GM18519 (cell line): ENCODE data around the gene MAGI1.
"Not testable (repeated sequence)": the region's sequence is repeated elsewhere in the genome, so short reads cannot be mapped to it uniquely, and the experiment has no call there.

Source experiments
- ATAC-seq: cut with Tn5 transposase; IDR thresholded peaks from one replicate; pipeline ENCODE4 v1.9.1; 2021; ENCODE audit warnings: mild to moderate bottlenecking, moderate library complexity; ENCODE audit not compliant: unreplicated experiment, low FRiP score

MAGI1 gene

DNA sequence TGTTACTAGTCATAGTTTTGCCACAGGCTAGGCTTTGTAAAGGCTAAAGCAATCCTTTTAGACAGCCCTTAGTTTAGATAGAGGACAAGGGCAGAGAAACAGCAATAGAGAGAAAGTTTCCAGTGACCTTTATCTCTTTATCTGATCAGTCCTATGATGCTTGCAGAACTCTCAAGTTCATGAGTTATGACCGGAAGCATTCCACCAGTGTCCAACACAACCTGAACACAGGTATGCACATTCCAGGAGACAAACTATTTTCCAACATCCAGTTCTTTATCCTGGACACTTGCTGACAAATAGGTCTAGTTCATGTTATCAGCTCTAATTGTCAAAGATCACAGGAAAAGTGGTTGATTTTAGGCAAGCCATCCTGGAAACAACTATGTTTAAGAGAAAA, 422.2 kb downstream of the MAGI1 start:
- no peak for ATAC-seq

DNA sequence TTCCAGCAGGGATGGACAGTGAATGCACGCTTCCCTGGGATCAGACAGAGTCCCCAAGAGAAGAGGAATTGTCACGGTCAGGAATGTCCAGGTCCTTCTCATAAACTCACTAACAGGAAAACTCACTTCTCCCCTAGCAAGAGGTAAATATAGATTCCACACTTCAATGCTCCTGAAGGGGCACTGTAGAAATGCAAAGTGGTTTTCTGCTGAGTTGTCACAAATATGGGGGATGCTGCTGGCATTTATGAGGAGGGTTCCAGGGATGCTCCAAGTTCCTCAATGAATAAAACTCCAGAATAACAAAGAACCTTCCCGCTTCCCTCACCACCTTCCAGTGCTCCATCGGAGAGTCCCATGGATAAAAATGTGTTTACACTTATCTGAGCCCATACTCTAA, 423.4 kb downstream of the MAGI1 start:
- ATAC-seq = no peak

DNA sequence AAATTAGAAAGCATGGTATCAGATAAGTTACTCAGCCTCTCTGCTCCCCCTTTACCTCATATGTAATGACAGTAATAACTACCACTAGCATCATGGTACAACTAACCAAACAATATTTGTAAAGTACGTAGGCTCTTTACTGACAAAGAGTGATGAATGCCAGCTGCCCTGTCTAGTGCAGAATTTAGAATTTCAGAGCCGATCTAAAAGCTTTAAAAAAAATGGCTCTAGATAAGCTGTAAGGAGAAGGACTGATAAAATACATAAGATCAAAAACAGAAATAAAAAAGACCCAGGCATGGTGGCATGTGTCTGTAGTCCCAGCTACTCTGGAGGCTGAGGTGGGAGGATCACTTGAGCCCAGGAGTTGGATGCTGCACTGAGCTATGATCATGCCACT, 424.1 kb downstream of the MAGI1 start:
- no peak for ATAC-seq

DNA sequence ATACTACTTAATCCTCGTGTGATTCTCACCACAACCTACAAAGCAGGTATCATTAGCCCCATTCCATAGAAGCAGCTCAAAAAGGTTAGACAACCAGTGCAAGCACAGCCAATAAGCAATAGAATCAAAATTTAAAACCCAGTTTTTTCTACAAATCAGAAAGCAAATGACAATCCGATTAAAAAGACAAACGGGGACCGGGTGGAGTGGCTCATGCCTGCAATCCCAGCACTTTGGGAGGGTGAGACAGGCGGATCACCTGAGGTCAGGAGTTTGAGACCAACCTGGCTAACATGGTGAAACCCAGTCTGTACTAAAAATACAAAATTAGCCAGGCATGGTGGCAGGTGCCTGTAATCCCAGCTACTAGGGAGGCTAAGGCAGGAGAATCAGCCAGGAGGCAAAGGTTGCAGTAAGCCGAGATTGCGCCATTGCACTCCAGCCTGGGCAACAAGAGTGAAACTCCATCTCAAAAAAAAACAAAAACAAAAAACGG, 430.7 kb downstream of the MAGI1 start:
- not testable (repeated sequence) for ATAC-seq

DNA sequence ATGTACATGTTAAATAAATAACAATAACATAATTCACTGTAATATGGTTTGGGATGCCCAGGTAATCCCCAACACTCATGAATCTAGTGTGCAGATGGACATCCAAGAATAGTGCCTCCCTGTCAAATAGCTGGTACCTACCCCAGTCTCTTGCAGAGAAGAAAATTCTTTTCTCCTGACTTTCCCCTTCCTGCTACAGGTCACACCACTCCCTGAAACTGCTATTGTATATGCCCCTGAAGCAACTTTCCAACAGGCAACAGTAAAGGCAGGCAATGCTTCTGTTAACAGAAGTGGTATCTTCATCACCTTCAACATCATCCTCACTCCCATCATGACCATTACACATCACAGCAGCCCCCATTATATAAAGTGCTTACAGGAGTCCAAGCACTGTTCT, 431.6 kb downstream of the MAGI1 start:
- no peak for ATAC-seq

DNA sequence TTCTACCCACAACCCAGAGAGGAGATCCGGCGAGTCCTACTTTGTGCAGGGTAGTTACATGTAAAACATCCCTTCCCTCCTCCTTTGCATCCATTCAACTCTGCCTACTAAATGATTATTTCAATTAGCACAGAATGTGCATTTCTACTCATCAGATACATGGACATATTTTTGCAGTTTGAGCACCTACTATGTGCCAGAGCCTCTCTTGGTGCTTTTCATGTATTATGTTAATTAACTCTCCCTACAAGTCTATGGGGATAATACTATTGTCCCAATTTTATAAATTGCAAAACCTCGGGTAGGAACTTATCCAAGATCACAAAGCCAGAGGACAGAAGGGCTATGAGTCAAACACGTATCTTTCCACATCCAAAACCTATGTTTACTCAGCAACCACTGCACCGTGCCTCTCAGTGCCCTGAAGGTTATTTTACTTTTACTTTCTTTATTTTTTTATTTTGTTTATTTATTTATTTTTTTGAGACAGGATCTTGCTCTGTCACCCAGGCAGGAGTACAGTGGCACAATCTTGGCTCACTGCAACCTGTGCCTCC, 432.8 kb downstream of the MAGI1 start:
- ATAC-seq = no peak

GRCh38 chr3:65604863-65605526, 433.7 kb downstream of the MAGI1 start:
- no peak for ATAC-seq

DNA sequence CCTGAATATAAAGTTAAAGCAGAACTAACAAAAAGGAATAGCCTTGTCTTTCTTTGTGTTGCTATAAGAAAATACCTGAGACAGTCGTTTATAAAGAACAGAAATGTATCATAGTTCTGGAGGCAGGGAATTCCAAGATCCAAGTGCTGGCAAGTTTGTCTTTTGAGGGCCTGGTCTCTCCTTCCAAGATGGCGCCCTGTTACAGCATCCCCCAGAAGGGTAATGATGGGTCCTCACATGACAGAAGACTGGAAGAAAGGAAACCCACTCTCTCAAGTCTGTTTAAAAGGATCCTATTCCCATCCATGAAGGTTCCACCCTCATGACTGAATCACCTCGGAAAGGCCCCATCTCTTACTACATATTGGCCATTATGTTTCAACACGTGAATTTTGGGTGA, 435.1 kb downstream of the MAGI1 start:
- ATAC-seq = no peak

DNA sequence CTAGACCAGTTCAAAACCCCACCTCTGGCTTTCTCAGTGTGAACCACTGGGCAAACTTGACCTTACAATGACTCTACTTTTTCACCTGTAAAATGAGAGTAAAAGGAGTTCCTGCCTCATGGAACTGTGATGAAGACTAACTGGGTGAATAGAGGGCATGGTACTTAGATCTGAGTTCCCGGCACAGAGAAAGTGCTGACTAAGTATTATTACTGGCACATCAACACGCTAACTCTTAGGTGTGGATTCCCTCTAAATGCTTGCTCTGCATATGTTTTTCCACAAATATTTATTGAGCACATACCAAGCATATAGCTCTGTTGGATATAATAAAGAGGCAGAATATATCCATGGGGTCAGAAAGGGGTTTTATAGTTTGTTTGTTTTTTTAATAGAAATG, 437.8 kb downstream of the MAGI1 start:
- ATAC-seq = no peak

DNA sequence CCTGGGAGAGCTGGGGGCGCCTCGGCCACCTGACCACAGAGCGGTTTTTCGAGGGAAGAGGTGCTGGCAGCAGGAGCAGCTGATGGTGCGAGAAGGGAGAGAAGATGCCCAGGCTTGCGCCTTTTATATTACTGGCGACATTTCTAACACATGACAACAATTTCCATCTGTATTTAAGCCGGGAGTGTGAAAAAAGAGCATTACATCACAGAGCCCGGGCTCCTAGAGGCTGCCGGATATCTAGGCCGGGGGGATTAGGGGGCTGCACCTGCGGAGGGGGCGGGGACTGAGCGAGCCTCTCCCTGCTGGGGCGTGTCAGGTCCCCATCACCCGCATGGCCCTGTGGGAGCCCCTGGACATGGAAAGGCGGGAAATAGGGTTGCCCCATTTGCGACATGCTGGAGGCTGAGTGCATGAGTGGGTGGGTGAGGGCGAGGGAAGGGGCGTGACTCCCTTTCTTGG, 440.7 kb downstream of the MAGI1 start:
- no peak for ATAC-seq

DNA sequence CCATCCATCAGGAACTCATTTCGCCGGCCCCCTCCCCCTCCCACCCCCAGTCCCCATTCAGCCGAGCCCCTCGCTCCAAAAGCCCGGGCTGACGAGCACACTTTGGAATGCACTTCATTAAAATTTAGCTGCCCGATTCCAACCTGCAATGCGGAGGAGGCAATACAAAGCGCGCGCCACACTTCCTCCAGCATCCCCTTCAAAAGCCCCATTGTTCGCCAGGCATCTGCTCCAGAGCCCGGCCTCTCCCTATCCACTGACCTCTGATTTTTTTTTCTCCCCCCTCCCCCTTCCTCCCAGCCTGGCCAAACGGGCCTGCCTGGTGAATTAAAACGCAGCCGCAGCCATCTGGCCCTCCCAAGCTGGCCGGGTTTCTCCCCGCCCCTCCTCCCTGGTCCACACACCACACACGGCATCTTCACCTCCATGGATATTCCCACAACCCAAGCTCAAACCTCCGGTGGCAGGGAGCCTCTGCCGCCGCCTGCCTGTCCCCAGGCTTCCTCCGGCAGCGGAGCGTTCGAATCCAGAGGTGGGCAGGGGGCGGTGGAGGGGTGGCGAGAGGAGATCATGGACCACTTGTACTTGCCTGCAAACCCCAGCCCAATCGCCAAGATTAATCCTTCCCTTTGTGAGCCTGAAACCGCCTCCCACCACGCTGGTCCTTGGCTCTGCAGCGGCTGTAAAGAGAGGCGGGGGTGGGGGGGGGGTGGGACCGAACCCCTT, 441.3 kb downstream of the MAGI1 start:
- ATAC-seq = no peak

DNA sequence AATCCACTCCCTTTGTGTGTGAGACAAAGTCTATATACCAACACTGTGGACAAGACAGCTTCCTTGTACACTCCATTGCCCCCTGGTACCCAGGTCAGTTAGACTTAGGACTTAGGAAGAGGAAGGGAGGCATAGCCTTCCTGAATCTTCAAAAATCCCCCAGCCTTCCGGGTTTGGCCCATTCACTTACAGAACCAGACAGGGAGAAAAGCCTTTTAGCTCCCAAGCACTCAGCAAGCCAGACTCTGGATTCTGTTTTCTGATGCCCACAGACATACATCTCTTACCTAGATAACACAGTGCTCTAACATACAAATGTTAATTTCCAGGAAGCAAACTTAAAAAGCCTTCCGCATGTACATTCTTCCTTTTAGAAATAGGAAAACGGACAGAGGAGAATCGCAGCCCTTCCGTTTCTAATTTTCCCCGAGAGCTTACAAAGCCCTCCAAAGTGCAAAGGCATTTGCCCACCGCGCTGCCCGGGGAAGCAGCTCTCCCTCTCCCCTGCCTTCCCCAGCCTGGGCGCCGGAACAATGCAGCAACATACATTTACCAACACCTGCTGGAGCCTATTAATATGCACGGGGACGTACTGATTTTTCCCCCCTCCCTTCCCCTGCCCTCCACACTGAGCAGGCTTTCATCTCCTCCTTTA, 442.0 kb downstream of the MAGI1 start:
- no peak for ATAC-seq

DNA sequence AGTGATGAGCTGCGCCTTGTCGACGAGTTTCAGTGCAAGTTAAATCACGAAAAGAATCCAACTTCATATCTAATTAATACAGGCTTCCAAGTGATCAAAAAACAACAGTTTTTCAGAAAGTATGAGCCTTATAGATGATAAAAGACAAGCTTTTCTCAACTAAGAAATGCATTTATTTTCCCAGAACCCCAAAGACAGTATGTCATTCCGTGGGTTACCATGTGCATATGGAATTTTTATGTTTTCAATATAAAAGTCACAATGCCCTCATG, 442.8 kb downstream of the MAGI1 start:
- ATAC-seq = no peak

GRCh38 chr3:65595222-65596028, 443.3 kb downstream of the MAGI1 start:
- ATAC-seq = no peak

GRCh38 chr3:65593780-65594752, 444.7 kb downstream of the MAGI1 start:
- no peak for ATAC-seq

DNA sequence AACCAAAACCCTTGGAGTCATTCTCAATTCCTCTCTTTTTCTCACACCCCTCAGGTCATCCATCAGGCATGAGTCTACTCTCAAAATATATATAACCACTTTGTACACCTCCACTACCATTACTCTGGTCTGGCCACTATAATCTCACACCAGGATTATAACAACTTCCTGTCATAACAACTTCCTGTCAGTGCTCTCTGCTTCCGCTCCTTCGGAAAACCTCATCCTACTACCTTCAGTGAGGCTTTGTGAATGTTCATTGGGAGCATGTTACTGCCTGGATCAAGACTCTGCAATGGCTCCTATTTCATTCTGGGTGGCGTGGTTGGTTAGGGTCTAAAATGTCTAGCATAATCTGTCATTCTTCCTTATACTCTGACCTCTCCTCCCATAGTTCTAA, 447.4 kb downstream of the MAGI1 start:
- no peak for ATAC-seq

- ATAC-seq = no peak
Observed at GRCh38 chr3:65588884-65589283, 449.8 kb downstream of the MAGI1 start.

- no peak for ATAC-seq
Observed at GRCh38 chr3:65587650-65588439, 450.9 kb downstream of the MAGI1 start.

DNA sequence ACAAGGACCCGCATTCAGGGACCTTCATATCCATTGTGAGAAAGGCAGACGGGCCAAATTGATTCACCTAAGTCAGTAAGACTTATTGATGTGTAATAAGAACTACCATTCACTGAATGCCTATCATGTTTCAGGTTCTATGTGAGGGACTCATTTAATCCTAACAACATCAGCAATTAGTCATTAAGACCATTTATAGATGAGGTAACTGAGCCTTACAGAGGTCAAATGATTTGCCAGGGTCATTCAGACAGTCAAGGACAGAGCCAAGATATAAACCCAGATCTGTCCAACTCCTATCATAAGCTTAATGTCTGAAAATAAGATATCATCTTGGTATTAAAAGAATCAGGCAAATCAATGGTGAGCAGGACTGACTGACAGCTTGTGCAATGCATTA, 453.8 kb downstream of the MAGI1 start:
- no peak for ATAC-seq
